HEK293T (cell line): ENCODE results near the gene PPP2R5D.

Source experiments
- CTCF ChIA-PET: fragments of 350-600 bp; formaldehyde crosslinking; extraction: SDS; loops from one replicate; lab custom pipeline; 2021; ENCODE audit warnings: antibody characterized with exemption, inconsistent platforms; lab: Yijun Ruan, JAX
- POLR2A ChIA-PET: fragments of 350-600 bp; formaldehyde crosslinking; extraction: SDS; loops from one replicate; lab custom pipeline; 2020; ENCODE audit warnings: antibody characterized with exemption, inconsistent platforms; lab: Yijun Ruan, JAX
- DNase-seq: peaks from one replicate; pipeline ENCODE4 v3.0.0; 2012; ENCODE audit warnings: mixed read lengths; ENCODE audit errors: extremely low spot score
- ARNT ChIP-seq: fragments of 450-650 bp; IDR thresholded peaks from 2 replicates; pipeline ENCODE4 v1.6.1; 2017; ENCODE audit warnings: mild to moderate bottlenecking
- BHLHE40 ChIP-seq: fragments of 450-650 bp; IDR thresholded peaks from 2 replicates; pipeline ENCODE4 v1.6.1; 2016; ENCODE audit warnings: mild to moderate bottlenecking, moderate library complexity, borderline replicate concordance
- CTBP1 ChIP-seq: fragments of 450-650 bp; IDR thresholded peaks from 2 replicates; pipeline ENCODE4 v1.6.1; 2016; ENCODE audit warnings: borderline replicate concordance
- ELF4 ChIP-seq: fragments of 450-650 bp; IDR thresholded peaks from 2 replicates; pipeline ENCODE4 v1.6.1; 2017; ENCODE audit warnings: antibody characterized with exemption
- FOXA1 ChIP-seq: fragments of 450-650 bp; IDR thresholded peaks from 2 replicates; pipeline ENCODE4 v1.6.1; 2016; ENCODE audit warnings: mild to moderate bottlenecking
- FOXK2 ChIP-seq: fragments of 450-650 bp; IDR thresholded peaks from 2 replicates; pipeline ENCODE4 v1.6.1; 2016; ENCODE audit warnings: mild to moderate bottlenecking
- FOXM1 ChIP-seq: fragments of 450-650 bp; IDR thresholded peaks from 2 replicates; pipeline ENCODE4 v1.6.1; 2017; ENCODE audit warnings: mild to moderate bottlenecking, borderline replicate concordance
- HDGF ChIP-seq: fragments of 450-650 bp; IDR thresholded peaks from 2 replicates; pipeline ENCODE4 v1.6.1; 2017; ENCODE audit warnings: antibody characterized with exemption, borderline replicate concordance
- L3MBTL2 ChIP-seq: fragments of 450-650 bp; conservative IDR thresholded peaks from 2 replicates; pipeline ENCODE4 v1.6.1; 2016; ENCODE audit warnings: mild to moderate bottlenecking
- LEF1 ChIP-seq: fragments of 450-650 bp; IDR thresholded peaks from 2 replicates; pipeline ENCODE4 v1.6.1; 2017; ENCODE audit warnings: mild to moderate bottlenecking, borderline replicate concordance
- NFRKB ChIP-seq: fragments of 450-650 bp; IDR thresholded peaks from 2 replicates; pipeline ENCODE4 v1.6.1; 2016; ENCODE audit warnings: mild to moderate bottlenecking, moderate library complexity
- PKNOX1 ChIP-seq: fragments of 450-650 bp; IDR thresholded peaks from 2 replicates; pipeline ENCODE4 v1.6.1; 2016
- SP1 ChIP-seq: fragments of 450-650 bp; IDR thresholded peaks from 2 replicates; pipeline ENCODE4 v1.6.1; 2017
- SUZ12 ChIP-seq: fragments of 450-650 bp; IDR thresholded peaks from 2 replicates; pipeline ENCODE4 v1.6.1; 2016; ENCODE audit warnings: mild to moderate bottlenecking
- TARDBP ChIP-seq: fragments of 450-650 bp; IDR thresholded peaks from 2 replicates; pipeline ENCODE4 v1.6.1; 2016
- ZNF384 ChIP-seq: fragments of 450-650 bp; IDR thresholded peaks from 2 replicates; pipeline ENCODE4 v1.6.1; 2016

Gene PPP2R5D

GRCh38 chr6:42962502-42963178 lies 21.7 kb upstream of the PPP2R5D start:
- ChIA-PET CTCF (interaction anchor here (0.7 kb wide), 1 partner anchor 13 kb away, joined by 3 read pairs; no protein-coding TSS in a partner anchor), POLR2A (no interaction called here)
- no peak for TF ChIP-seq PKNOX1
- no peak for TF ChIP-seq L3MBTL2
- no peak for TF ChIP-seq ARNT
- no peak for TF ChIP-seq ZNF384
- no peak for TF ChIP-seq FOXA1
- TF ChIP-seq HDGF = no peak
- TF ChIP-seq NFRKB = no peak
- TF ChIP-seq SP1 = no peak
- no peak for TF ChIP-seq CTBP1
- TF ChIP-seq FOXK2 = no peak
- no peak for TF ChIP-seq BHLHE40
- TF ChIP-seq FOXM1 = no peak
- no peak for DNase-seq

- TF ChIP-seq FOXA1 (no peak), BHLHE40 (no peak), SUZ12 (no peak), LEF1 (no peak), HDGF (no peak), SP1 (no peak), FOXK2 (no peak), PKNOX1 (no peak), CTBP1 (no peak), L3MBTL2 (no peak), TARDBP (no peak), ELF4 (no peak), NFRKB (no peak)
- POLR2A ChIA-PET = interaction anchor here (1.5 to 2.1 kb wide), 2 partner anchors 21 to 34 kb away, joined by 4 to 12 read pairs; partner anchors contain the start of genes CNPY3 and PPP2R5D
- CTCF ChIA-PET = interaction anchor here (0.7 kb wide), 1 partner anchor 12 kb away, joined by 3 read pairs; no protein-coding TSS in a partner anchor
- no peak for DNase-seq
Measured at GRCh38 chr6:42963179-42963854, 21.1 kb upstream of the PPP2R5D start.

GRCh38 chr6:42963855-42964605 lies 20.3 kb upstream of the PPP2R5D start:
- POLR2A ChIA-PET = interaction anchor here (1.4 to 2.5 kb wide), 4 partner anchors 15 to 50 kb away, joined by 3 to 22 read pairs (median 8); partner anchors contain the start of genes CNPY3, KLHDC3, MEA1 and PEX6
- CTCF ChIA-PET = interaction anchor here (0.8 to 1.1 kb wide), 2 partner anchors 11 to 179 kb away, joined by 3 read pairs; no protein-coding TSS in a partner anchor
- TF ChIP-seq BHLHE40 = no peak
- no peak for TF ChIP-seq CTBP1
- no peak for TF ChIP-seq ARNT
- no peak for TF ChIP-seq SP1
- no peak for TF ChIP-seq FOXM1
- no peak for TF ChIP-seq NFRKB
- TF ChIP-seq TARDBP = no peak
- TF ChIP-seq FOXK2 = no peak
- TF ChIP-seq ELF4 = no peak
- no peak for TF ChIP-seq L3MBTL2
- no peak for TF ChIP-seq ZNF384
- TF ChIP-seq PKNOX1 = no peak
- TF ChIP-seq SUZ12 = no peak
- no peak for TF ChIP-seq LEF1
- TF ChIP-seq FOXA1 = no peak
- TF ChIP-seq HDGF = no peak
- DNase-seq = peak; percentile 76

DNA sequence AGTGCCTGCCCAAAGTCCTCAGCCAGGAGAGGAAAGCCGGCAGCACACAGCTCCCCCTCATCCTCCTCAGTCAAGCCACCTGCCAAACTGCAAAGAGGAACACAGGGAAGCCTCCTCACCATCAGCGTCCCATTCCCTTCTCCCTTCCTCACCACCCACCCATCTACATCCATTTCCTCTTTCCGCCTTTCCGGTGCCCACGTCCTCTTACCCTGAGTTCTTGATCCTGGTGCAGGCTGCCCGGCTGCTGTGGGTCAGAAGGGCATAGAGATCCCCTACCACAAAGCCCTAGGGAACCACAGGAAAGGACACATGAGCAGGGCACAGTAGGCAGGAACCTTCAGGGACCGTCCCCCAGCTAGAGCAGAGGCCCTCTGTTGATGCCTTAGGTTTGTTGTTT lies 17.8 kb upstream of the PPP2R5D start:
- no peak for DNase-seq
- ChIA-PET POLR2A (interaction anchor here (1.0 to 4.6 kb wide), 4 partner anchors 12 to 93 kb away, joined by 3 to 22 read pairs (median 12); partner anchors contain the start of genes KLC4, MRPL2 and PEX6), CTCF (no interaction called here)
- TF ChIP-seq FOXA1 (no peak), NFRKB (no peak), ZNF384 (no peak), TARDBP (no peak), LEF1 (no peak), ARNT (no peak)

GRCh38 chr6:42967228-42967627 lies 17.1 kb upstream of the PPP2R5D start:
- no peak for TF ChIP-seq FOXM1
- no peak for TF ChIP-seq NFRKB
- no peak for DNase-seq
- ChIA-PET POLR2A (interaction anchor here (4.6 kb wide), 1 partner anchor 12 kb away, joined by 21 read pairs; the partner anchor contains the start of gene PEX6), CTCF (interaction anchor here (0.6 kb wide), 1 partner anchor 1738 kb away, joined by 3 read pairs; no protein-coding TSS in a partner anchor)
